Measurements from ENCODE around the gene TRIP4. TPM values are rescaled to one million over a fixed set of nuclear protein-coding genes. Genes with fewer than 3 reads are reported as not detected.

TRIP4 gene
- total RNA-seq, 1 experiment from 2014 or later: 21.7 TPM

DNA sequence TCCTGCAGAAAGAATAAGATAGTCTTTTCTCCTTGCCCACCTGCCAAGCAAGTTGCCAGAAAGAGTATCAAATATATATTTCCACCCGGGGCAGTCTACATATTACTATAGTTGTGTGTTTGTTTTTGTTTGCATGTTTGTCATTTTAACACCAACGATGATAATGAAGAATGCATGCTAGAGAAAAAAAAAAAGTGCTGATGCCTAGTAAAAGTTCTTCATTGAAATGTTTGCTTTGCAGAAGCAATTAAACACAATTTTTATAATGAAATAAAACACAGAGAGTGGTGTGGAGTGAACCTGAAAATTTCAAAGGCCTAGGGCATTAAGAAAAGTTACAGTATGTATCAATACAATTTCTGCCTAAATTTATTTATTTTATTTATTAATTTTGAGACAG, 3.9 kb upstream of the TRIP4 start:
- Histone ChIP-seq H3K56ac (ENCODE audit: insufficient read length, low read depth, low read length) (no peak overlapping the region), H4K5ac (ENCODE audit: insufficient read length, low read depth, low read length) (no peak overlapping the region), H3K9ac (ENCODE audit: extremely low read depth, insufficient read length, low read length) (no peak overlapping the region), H4K91ac (ENCODE audit: insufficient read length, low read depth, low read length) (no peak overlapping the region), H2AK5ac (ENCODE audit: insufficient read length, low read length) (no peak overlapping the region), H4K8ac (replicated peaks; ENCODE audit: insufficient read length, low read depth, low read length) (no peak overlapping the region), H2BK120ac (ENCODE audit: low read depth, low read length, poor library complexity, severe bottlenecking) (no peak overlapping the region), H3K18ac (ENCODE audit: insufficient read length, low read depth, low read length) (no peak overlapping the region), H3T11ph (ENCODE audit: low read length) (no peak overlapping the region), H3K27ac (ENCODE audit: insufficient read length, low read depth, low read length) (no peak overlapping the region), H2BK20ac (ENCODE audit: low read depth, low read length, poor library complexity, severe bottlenecking) (no peak overlapping the region), H3K9me3 (ENCODE audit: control insufficient read depth, low read depth, low read length) (no peaks in the 10 kb centered on the region), H3K23me2 (ENCODE audit: insufficient read length, low read depth, low read length, poor library complexity, severe bottlenecking) (no peaks in the 10 kb centered on the region), H3K79me2 (ENCODE audit: insufficient read depth, low read length) (no peaks in the 10 kb centered on the region), H3K27me3 (ENCODE audit: insufficient read depth, low read length) (no peaks in the 10 kb centered on the region), H2BK15ac (ENCODE audit: low read depth, low read length) (no peak overlapping the region), H3K4me1 (ENCODE audit: insufficient read depth, low read length) (no peaks in the 10 kb centered on the region), H3K4me2 (ENCODE audit: insufficient read depth, insufficient read length, low read length) (no peak overlapping the region), H2AFZ (ENCODE audit: low read length) (no peak overlapping the region), H2BK12ac (ENCODE audit: insufficient read length, low read depth, low read length) (no peak overlapping the region), H2BK5ac (ENCODE audit: insufficient read length, low read length) (no peak overlapping the region), H3K79me1 (ENCODE audit: insufficient read depth, low read depth, low read length, poor library complexity, severe bottlenecking) (peaks cover 3% of the 10 kb centered on the region), H3K14ac (ENCODE audit: insufficient read depth, low read length) (no peak overlapping the region), H4K20me1 (ENCODE audit: control insufficient read depth, insufficient read depth, insufficient read length) (no peaks in the 10 kb centered on the region), H3K23ac (ENCODE audit: insufficient read length, low read depth, low read length) (no peak overlapping the region), H3K4ac (ENCODE audit: low read depth, low read length) (no peak overlapping the region)
- no peak overlapping the region for H3K27ac Mint-ChIP-seq
- H3K9me3 Mint-ChIP-seq: no peaks in the 10 kb centered on the region; a peak in 1 of 5 replicates
- H3K4me3 Mint-ChIP-seq: no peak overlapping the region
- peaks cover 10 to 25% of the 10 kb centered on the region in 2 experiments for H3K4me1 Mint-ChIP-seq
- no peaks in the 10 kb centered on the region for H3K27me3 Mint-ChIP-seq (ENCODE audit: low read depth)
- peaks cover 3 to 13% (median 4%) of the 10 kb centered on the region in 3 experiments; a peak in 6 of 7 replicates for H3K36me3 Mint-ChIP-seq (ENCODE audit: insufficient read depth in 1 of 3, low read depth in 3 of 3)
- no peak for DNase-seq
- TF ChIP-seq, protein P1, sequence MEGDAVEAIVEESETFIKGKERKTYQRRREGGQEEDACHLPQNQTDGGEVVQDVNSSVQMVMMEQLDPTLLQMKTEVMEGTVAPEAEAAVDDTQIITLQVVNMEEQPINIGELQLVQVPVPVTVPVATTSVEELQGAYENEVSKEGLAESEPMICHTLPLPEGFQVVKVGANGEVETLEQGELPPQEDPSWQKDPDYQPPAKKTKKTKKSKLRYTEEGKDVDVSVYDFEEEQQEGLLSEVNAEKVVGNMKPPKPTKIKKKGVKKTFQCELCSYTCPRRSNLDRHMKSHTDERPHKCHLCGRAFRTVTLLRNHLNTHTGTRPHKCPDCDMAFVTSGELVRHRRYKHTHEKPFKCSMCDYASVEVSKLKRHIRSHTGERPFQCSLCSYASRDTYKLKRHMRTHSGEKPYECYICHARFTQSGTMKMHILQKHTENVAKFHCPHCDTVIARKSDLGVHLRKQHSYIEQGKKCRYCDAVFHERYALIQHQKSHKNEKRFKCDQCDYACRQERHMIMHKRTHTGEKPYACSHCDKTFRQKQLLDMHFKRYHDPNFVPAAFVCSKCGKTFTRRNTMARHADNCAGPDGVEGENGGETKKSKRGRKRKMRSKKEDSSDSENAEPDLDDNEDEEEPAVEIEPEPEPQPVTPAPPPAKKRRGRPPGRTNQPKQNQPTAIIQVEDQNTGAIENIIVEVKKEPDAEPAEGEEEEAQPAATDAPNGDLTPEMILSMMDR (conservative IDR thresholded peaks at IDR 0.05): no peak
- WGBS (ENCODE audit: extremely low coverage, insufficient read length, low lambda C conversion rate): no CpG with 5 or more reads among the region's 2 CpGs
